MV-4-11 (cell line): ENCODE data around the gene PPY.
A peak's percentile ranks its signal among the peaks of the same experiment; 100 is the strongest.
"Not testable (repeated sequence)": the region's sequence is repeated elsewhere in the genome, so short reads cannot be mapped to it uniquely, and the experiment has no call there.

Source experiments
- DNase-seq: peaks from one replicate; lab custom pipeline; 2025; lab: John Stamatoyannopoulos, UW

PPY gene

GRCh38 chr17:43905985-43906852, 36.1 kb downstream of the PPY start:
- no peak for DNase-seq

DNA sequence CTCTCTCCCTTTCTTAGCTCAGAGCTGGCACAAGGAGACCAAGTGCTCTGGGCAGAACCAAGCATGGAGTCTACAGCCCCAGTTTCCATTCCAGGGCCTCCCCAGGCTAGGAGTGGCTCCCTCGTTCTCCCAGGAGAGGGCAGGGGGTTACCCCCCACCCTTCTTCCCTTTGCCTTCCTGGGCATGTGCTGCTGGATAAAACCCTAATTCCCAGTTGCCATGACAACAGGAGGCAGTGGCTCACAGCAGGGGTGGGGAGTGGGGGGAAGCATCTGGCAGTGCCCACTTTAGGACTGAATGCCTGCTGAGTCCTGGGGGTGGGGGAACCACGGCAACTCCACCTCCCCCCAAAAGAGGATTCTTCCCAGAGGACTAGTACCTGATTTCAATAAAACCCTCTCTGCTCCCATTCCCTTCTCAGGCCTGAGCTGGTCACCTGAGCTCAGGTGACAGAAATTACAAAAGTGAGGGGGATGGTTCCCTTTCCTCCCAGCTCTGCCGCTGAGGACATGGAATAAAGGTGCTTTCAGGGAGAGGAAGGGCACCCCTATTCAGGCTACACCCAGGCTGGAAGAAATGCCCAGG, 36.8 kb downstream of the PPY start:
- DNase-seq = no peak

GRCh38 chr17:43901861-43902589, 40.3 kb downstream of the PPY start:
- no peak for DNase-seq

DNA sequence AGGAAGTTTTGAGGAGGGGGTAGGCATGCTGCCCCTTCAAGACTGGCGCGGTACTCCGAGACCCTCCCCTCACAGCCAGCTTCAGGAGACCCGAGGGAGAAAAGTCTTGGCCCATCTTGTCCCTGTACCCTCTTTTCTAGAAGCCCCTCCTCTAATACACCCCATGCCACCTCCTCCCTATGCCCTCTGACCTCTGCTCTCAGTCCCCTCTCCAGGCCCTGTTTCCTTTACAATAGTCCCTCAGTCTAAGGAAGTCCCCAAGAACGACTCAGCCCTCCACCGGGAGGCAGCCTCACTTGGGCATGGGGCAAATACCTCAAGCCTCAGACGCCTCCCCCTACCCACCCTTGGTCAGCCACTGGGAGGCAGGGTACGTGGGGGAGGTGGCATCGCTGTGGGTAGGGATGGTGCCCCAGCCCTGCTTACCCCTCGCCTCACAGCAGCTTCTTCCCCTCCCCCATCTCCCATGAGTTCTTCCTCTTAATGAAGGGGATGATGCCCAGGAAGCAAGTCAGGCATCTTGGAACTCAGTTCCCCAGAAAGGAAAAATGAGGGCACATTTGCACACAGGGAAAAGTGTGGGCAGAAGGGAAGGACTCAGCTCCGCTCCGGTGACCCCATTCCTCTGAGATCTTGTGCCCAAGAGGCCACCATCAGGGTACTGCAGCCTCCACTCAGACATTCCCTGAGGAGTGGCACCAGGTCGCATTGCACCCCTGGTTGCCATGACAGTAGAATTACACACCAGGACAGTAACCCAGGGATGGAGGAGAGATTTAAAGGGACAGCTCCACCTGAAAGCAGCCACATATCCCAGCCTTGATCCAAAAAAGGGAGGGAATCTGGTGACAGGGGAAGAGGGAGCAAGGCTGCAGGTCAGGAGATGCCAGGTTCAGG, 41.2 kb downstream of the PPY start:
- no peak for DNase-seq

DNA sequence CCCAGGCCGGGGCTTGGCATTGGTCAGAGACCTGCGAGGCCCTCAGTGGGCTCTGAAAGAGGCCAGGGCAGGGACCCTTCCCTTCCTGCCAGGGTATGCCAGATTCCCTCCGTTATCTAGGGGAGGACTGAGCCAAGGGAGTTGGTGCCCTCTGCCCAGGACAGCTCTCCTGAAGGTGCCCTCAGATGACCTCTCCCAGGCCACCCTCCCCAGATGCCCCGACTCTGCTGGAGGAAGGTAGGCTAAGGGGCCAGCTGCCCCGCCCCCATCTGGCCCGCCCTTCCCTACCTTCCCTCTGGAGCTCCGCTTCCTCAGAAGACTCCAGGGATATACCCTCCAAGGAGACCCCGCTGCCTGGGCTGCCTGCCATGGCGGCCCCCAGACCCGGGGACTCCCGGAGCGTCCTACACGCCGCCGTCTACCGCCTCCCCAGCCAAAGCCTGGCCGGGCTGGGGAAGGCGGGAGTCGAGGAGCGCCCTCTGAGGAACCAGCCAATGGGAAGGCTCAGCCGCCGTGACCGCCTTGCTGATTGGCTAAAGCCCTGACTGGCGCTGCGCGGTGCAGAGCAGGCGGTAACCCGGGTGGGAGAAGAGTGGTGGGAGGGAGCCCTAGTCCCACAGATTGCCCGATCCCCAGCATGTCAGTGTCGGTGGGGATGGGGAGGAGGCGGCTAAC, 42.0 kb downstream of the PPY start:
- peak; percentile 81 for DNase-seq

- no peak for DNase-seq
These were observed 43.8 kb downstream of the PPY start for GRCh38 chr17:43898446-43898845.

GRCh38 chr17:43897831-43898230, 44.4 kb downstream of the PPY start:
- no peak for DNase-seq

DNA sequence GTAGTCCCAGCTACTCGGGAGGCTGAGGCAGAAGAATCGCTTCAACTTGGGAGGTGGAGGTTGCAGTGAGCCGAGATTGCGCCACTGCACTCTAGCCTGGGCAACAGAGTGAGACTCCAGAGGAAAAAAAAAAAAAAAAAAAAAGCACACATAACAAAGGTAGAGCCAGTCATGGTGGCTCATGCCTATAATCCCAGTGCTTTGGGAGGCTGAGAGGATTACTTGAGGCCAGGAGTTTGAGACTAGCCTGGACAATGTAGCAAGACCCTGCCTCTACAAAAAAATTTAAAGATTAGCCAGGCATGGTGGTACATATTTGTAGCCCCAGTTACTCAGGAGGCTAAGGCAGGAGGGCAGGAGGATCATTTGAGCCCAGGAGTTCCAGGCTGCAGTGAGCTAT, 47.8 kb downstream of the PPY start:
- not testable (repeated sequence) for DNase-seq

GRCh38 chr17:43892647-43892952, 49.7 kb downstream of the PPY start:
- DNase-seq = no peak

- no peak for DNase-seq
These were observed 50.2 kb downstream of the PPY start for GRCh38 chr17:43891851-43892646.
